Sigmoid colon (tissue), 7 donors: Measurements from ENCODE around the gene FBXO17. TPM values are rescaled to one million over a fixed set of nuclear protein-coding genes. Genes with fewer than 3 reads are reported as not detected.

Experiments used
- DNase-seq: peaks from one replicate; pipeline ENCODE4 v3.0.0-alpha.2; 2019
- H3K27ac ChIP-seq, 4 donors: fragments of 200-600 bp; sonication (generic); one replicate each; pipeline ENCODE4 v1.5.1; 2016 to 2019; ENCODE audit warnings: mild to moderate bottlenecking in 1 of 4
- H3K27me3 ChIP-seq, 3 donors: fragments of 200-600 bp; sonication (generic); one replicate each; pipeline ENCODE4 v1.5.1; 2019; ENCODE audit warnings: mild to moderate bottlenecking in 1 of 3
- H3K36me3 ChIP-seq, 4 donors: fragments of 200-600 bp; sonication (generic); one replicate each; pipeline ENCODE4 v1.5.1; 2016 to 2019
- H3K4me1 ChIP-seq, 4 donors: fragments of 200-600 bp; sonication (generic); one replicate each; pipeline ENCODE4 v1.5.1; 2017 to 2019
- H3K4me3 ChIP-seq, 4 donors: fragments of 200-600 bp; sonication (generic); one replicate each; pipeline ENCODE4 v1.5.1; 2017 to 2019; ENCODE audit warnings: mild to moderate bottlenecking in 2 of 4, moderate library complexity in 1 of 4
- H3K9me3 ChIP-seq, 4 donors: fragments of 200-600 bp in 3 of 4; sonication (generic) in 3 of 4; one replicate each; pipeline versions ENCODE4 v1.5.1 to v1.6.1; 2013 to 2019
- CTCF ChIP-seq, 4 experiments: fragments of 450-650 bp in 3 of 4; fragments of 200-600 bp in 1 of 4; IDR thresholded peaks; one replicate each; pipeline ENCODE4 v1.5.1; 2016 to 2019; ENCODE audit warnings: antibody characterized with exemption in 4 of 4, mild to moderate bottlenecking in 3 of 4, moderate library complexity in 2 of 4
- EP300 ChIP-seq, 4 donors: sonication (generic); formaldehyde crosslinking; IDR thresholded peaks; one replicate each; pipeline ENCODE4 v1.6.1; 2017; ENCODE audit warnings: antibody characterized with exemption in 4 of 4
- POLR2A ChIP-seq, 2 donors: fragments of 450-650 bp; IDR thresholded peaks; one replicate each; pipeline ENCODE4 v1.6.1; 2016; ENCODE audit warnings: antibody characterized with exemption in 2 of 2, mild to moderate bottlenecking in 2 of 2, moderate library complexity in 2 of 2
- POLR2AphosphoS5 ChIP-seq, 4 donors: sonication (generic); formaldehyde crosslinking; IDR thresholded peaks; one replicate each; pipeline ENCODE4 v1.6.1; 2017; ENCODE audit warnings: antibody characterized with exemption in 4 of 4
- WGBS, 2 donors: extraction: QIAGEN DNeasy Blood & Tissue Kit; methylation state at CpG; one replicate each; pipeline ENCODE4 v1.1.7; 2013; 5-methylcytosine and 5-hydroxymethylcytosine counted together
- intact Hi-C: fragments of 100-400 bp; cut with DNase I; formaldehyde crosslinking; loops from one replicate; pipeline ENCODE4 v1.15.1; 2023
- polyA plus RNA-seq, 3 donors: library from polyadenylated mRNA; stranded (reverse); fragments of 200-250 nt; gene quantifications; one replicate each; pipeline ENCODE4 v1.2.3, GENCODE V29; 2013
- total RNA-seq, 4 donors: library from RNA; depleted of rRNA; stranded (reverse); fragments of >200 nt; gene quantifications; one replicate each; pipeline ENCODE4 v1.1.0, GENCODE V29; 2016
- donor health status: healthy with polysubstance abuse.
- donor health status: Bipolar disorder and iron deficiency.
- donor health status: healthy.

FBXO17 gene
- total and polyA plus RNA-seq, 7 donors, result 1.6 to 28.6 (median 20.3) TPM

- H3K27ac ChIP-seq, result no peak overlapping the region
- intact Hi-C loops, result no loop called here
- no peak for TF ChIP-seq POLR2AphosphoS5 (IDR thresholded peaks at IDR 0.05)
- TF ChIP-seq CTCF (IDR thresholded peaks at IDR 0.05), result no peak
- TF ChIP-seq POLR2A (IDR thresholded peaks at IDR 0.05), result no peak
- no peak for TF ChIP-seq EP300 (IDR thresholded peaks at IDR 0.05)
- WGBS, 2 donors, result 93 to 94% methylated on average over 6 of the region's 6 CpGs
- H3K27me3 ChIP-seq, result no peaks in the 10 kb centered on the region
- DNase-seq, result no peak
- H3K9me3 ChIP-seq, result no peaks in the 10 kb centered on the region
- no peak overlapping the region for H3K4me3 ChIP-seq
- H3K36me3 ChIP-seq, result peaks cover 10 to 49% (median 21%) of the 10 kb centered on the region in 4 donors
- peaks cover 0 to 27% (median 7%) of the 10 kb centered on the region in 4 donors for H3K4me1 ChIP-seq
These were observed 83.8 kb downstream of the FBXO17 start for GRCh38 chr19:38891771-38892170.

Other genes with a start within 250 kb of the FBXO17 start
- gene CAPN12, start 231.3 kb downstream of the FBXO17 start, total RNA-seq, result 1 to 10 TPM in 1 of 4 donors, under 1 TPM in 2, not detected in 1; 0.33 to 3.0 (median 0.54) TPM
- 10 to 100 TPM in 1 of 3 donors, 1 to 10 TPM in 2; 5.3 to 14.3 (median 6.0) TPM for gene CAPN12, start 231.3 kb downstream of the FBXO17 start, polyA plus RNA-seq
- gene LGALS7, start 202.2 kb downstream of the FBXO17 start, total RNA-seq, result not detected
- not detected for gene LGALS7, start 202.2 kb downstream of the FBXO17 start, polyA plus RNA-seq
- 1 to 10 TPM in 1 of 4 donors, not detected in 3; 3.0 TPM for gene LGALS7B, start 186.5 kb downstream of the FBXO17 start, total RNA-seq
- 1 to 10 TPM in 1 of 3 donors, not detected in 2; 1.2 TPM for gene LGALS7B, start 186.5 kb downstream of the FBXO17 start, polyA plus RNA-seq
- 10 to 100 TPM in 1 of 4 donors, 1 to 10 TPM in 2, under 1 TPM in 1; 0.33 to 13.2 (median 4.4) TPM for gene LGALS4, start 162.8 kb downstream of the FBXO17 start, total RNA-seq
- gene LGALS4, start 162.8 kb downstream of the FBXO17 start, polyA plus RNA-seq, result 1,000 to 10,000 TPM; 2,620 to 9,832 (median 7,672) TPM
- gene ECH1, start 143.9 kb downstream of the FBXO17 start, total RNA-seq, result 100 to 1,000 TPM in 3 of 4 donors, 10 to 100 TPM in 1; 99.5 to 149 (median 120) TPM
- gene ECH1, start 143.9 kb downstream of the FBXO17 start, polyA plus RNA-seq, result 100 to 1,000 TPM; 348 to 548 (median 422) TPM
- 100 to 1,000 TPM; 140 to 201 (median 171) TPM for gene HNRNPL, start 125.8 kb downstream of the FBXO17 start, total RNA-seq
- 100 to 1,000 TPM; 115 to 206 (median 129) TPM for gene HNRNPL, start 125.8 kb downstream of the FBXO17 start, polyA plus RNA-seq
- gene RINL, start 97.5 kb downstream of the FBXO17 start, total RNA-seq, result 10 to 100 TPM in 1 of 4 donors, 1 to 10 TPM in 3; 3.5 to 15.8 (median 4.7) TPM
- 10 to 100 TPM in 1 of 3 donors, 1 to 10 TPM in 2; 3.7 to 17.6 (median 4.8) TPM for gene RINL, start 97.5 kb downstream of the FBXO17 start, polyA plus RNA-seq
- gene SIRT2, start 76.1 kb downstream of the FBXO17 start, total RNA-seq, result 10 to 100 TPM; 65.5 to 92.7 (median 85.2) TPM
- gene SIRT2, start 76.1 kb downstream of the FBXO17 start, polyA plus RNA-seq, result 10 to 100 TPM; 36.2 to 46.7 (median 39.0) TPM
- 10 to 100 TPM; 13.8 to 20.2 (median 16.9) TPM for gene NFKBIB, start 75.8 kb downstream of the FBXO17 start, total RNA-seq
- 10 to 100 TPM; 28.8 to 63.9 (median 45.8) TPM for gene NFKBIB, start 75.8 kb downstream of the FBXO17 start, polyA plus RNA-seq
- gene CCER2, start 63.6 kb downstream of the FBXO17 start, total RNA-seq, result 1 to 10 TPM in 1 of 4 donors, under 1 TPM in 1, not detected in 2; 0.83 to 1.1 TPM
- gene CCER2, start 63.6 kb downstream of the FBXO17 start, polyA plus RNA-seq, result under 1 TPM in 1 of 3 donors, not detected in 2; 0.90 TPM
- 10 to 100 TPM in 2 of 4 donors, 1 to 10 TPM in 2; 7.4 to 32.7 (median 12.2) TPM for gene SARS2, start 45.0 kb downstream of the FBXO17 start, total RNA-seq
- gene SARS2, start 45.0 kb downstream of the FBXO17 start, polyA plus RNA-seq, result 10 to 100 TPM; 14.4 to 38.9 (median 15.3) TPM
- gene MRPS12, start 44.8 kb downstream of the FBXO17 start, total RNA-seq, result 10 to 100 TPM; 25.0 to 30.7 (median 27.5) TPM
- 10 to 100 TPM; 58.9 to 74.4 (median 73.2) TPM for gene MRPS12, start 44.8 kb downstream of the FBXO17 start, polyA plus RNA-seq
- 10 to 100 TPM in 1 of 4 donors, 1 to 10 TPM in 3; 3.0 to 17.7 (median 3.7) TPM for gene FBXO27, start 56.8 kb upstream of the FBXO17 start, total RNA-seq
- gene FBXO27, start 56.8 kb upstream of the FBXO17 start, polyA plus RNA-seq, result 1 to 10 TPM in 2 of 3 donors, under 1 TPM in 1; 0.23 to 1.3 (median 1.2) TPM
- gene ACP7, start 108.6 kb upstream of the FBXO17 start, total RNA-seq, result not detected
- not detected for gene ACP7, start 108.6 kb upstream of the FBXO17 start, polyA plus RNA-seq
- gene PAK4, start 150.0 kb upstream of the FBXO17 start, total RNA-seq, result 10 to 100 TPM in 2 of 4 donors, 1 to 10 TPM in 2; 6.2 to 27.1 (median 9.3) TPM
- 10 to 100 TPM; 42.1 to 62.0 (median 45.0) TPM for gene PAK4, start 150.0 kb upstream of the FBXO17 start, polyA plus RNA-seq
- gene NCCRP1, start 221.2 kb upstream of the FBXO17 start, total RNA-seq, result under 1 TPM in 1 of 4 donors, not detected in 3; 0.41 TPM
- gene NCCRP1, start 221.2 kb upstream of the FBXO17 start, polyA plus RNA-seq, result under 1 TPM in 2 of 3 donors, not detected in 1; 0.52 to 0.60 TPM
- gene SYCN, start 228.5 kb upstream of the FBXO17 start, total RNA-seq, result not detected
- gene SYCN, start 228.5 kb upstream of the FBXO17 start, polyA plus RNA-seq, result not detected